HepG2 (cell line): Measurements from ENCODE around the gene ADAMTS16. TPM values are rescaled to one million over a fixed set of nuclear protein-coding genes. Genes with fewer than 3 reads are reported as not detected.
A peak's percentile ranks its signal among the peaks of the same experiment; 100 is the strongest.

Experiments
- CHD2 ChIP-seq: IDR thresholded peaks from 2 replicates; pipeline ENCODE4 v1.6.1; 2011; ENCODE audit warnings: low read depth, low read length, improper control_type of control experiment
- MAZ ChIP-seq, 2 experiments: sonication (generic) in 1 of 2; formaldehyde crosslinking in 1 of 2; IDR thresholded peaks; 2 replicates each; pipeline versions ENCODE4 v1.5.0 to v1.6.1; 2012 to 2020; ENCODE audit warnings: low read depth in 2 of 2, mild to moderate bottlenecking in 2 of 2, borderline replicate concordance in 1 of 2, improper control_type of control experiment in 1 of 2, low read length in 1 of 2, missing genetic modification reagents in 1 of 2, moderate library complexity in 1 of 2
- MTF1 ChIP-seq: sonication (generic); formaldehyde crosslinking; IDR thresholded peaks from 2 replicates; pipeline ENCODE4 v1.5.0; 2020; ENCODE audit warnings: missing genetic modification reagents
- NCOA5 ChIP-seq: sonication (generic); formaldehyde crosslinking; IDR thresholded peaks from 2 replicates; pipeline ENCODE4 v1.4.0; 2020; ENCODE audit warnings: missing genetic modification reagents
- SMYD3 ChIP-seq: sonication (generic); formaldehyde crosslinking; IDR thresholded peaks from 2 replicates; pipeline ENCODE4 v1.8.1; 2023; ENCODE audit warnings: mild to moderate bottlenecking, missing genetic modification reagents
- SP1 ChIP-seq, 2 experiments: fragments of 450-650 bp in 1 of 2; sonication (generic) in 1 of 2; formaldehyde crosslinking in 1 of 2; IDR thresholded peaks; 2 replicates each; pipeline versions ENCODE4 v1.4.0 to v1.6.1; 2016 to 2020; ENCODE audit warnings: missing genetic modification reagents in 1 of 2
- SP5 ChIP-seq: IDR thresholded peaks from 2 replicates; pipeline ENCODE4 v1.6.1; 2016; ENCODE audit warnings: low read depth, borderline replicate concordance
- ZEB1 ChIP-seq: IDR thresholded peaks from 2 replicates; pipeline ENCODE4 v1.6.1; 2012; ENCODE audit warnings: mild to moderate bottlenecking, low read depth, inconsistent platforms; ENCODE audit not compliant: insufficient replicate concordance
- polyA plus RNA-seq, 8 experiments: library from polyadenylated mRNA; depleted of rRNA in 3 of 8; stranded (reverse) in 7 of 8; unstranded in 1 of 8; fragments of >200 nt; fragmentation: Illumina TruSeq in 4 of 8; extraction: Trizol in 4 of 8; gene quantifications; 2 replicates each; pipeline versions ENCODE4 v1.2.1 to v1.2.3, GENCODE V29; 2011 to 2016; ENCODE audit warnings: low read depth in 4 of 8, missing spikeins in 1 of 8, mixed read lengths in 1 of 8; ENCODE audit not compliant: insufficient read depth in 1 of 8
- total RNA-seq, 5 experiments: library from RNA; depleted of rRNA; stranded (reverse); fragments of >200 nt; fragmentation: Illumina TruSeq; extraction: Trizol; gene quantifications; 2 replicates each; pipeline ENCODE4 v1.2.3, GENCODE V29; 2016; ENCODE audit warnings: low read depth in 1 of 5
- TF ChIP-seq, protein P1 (sequence below): sonication (generic); formaldehyde crosslinking; IDR thresholded peaks from 2 replicates; pipeline ENCODE4 v1.4.0; 2020; ENCODE audit warnings: mild to moderate bottlenecking, low read depth, missing genetic modification reagents
- TF ChIP-seq, protein P2 (sequence below): sonication (generic); formaldehyde crosslinking; IDR thresholded peaks from 2 replicates; pipeline ENCODE4 v1.4.0; 2020; ENCODE audit warnings: mild to moderate bottlenecking, missing genetic modification reagents
- TF ChIP-seq, protein P3 (sequence below): IDR thresholded peaks from 2 replicates; pipeline ENCODE4 v1.6.1; 2016; ENCODE audit warnings: control low read depth
- TF ChIP-seq, protein P4 (sequence below): sonication (generic); formaldehyde crosslinking; IDR thresholded peaks from 2 replicates; pipeline ENCODE4; 2020; ENCODE audit warnings: missing genetic modification reagents, mild to moderate bottlenecking, borderline replicate concordance

The ADAMTS16 gene
- total and polyA plus RNA-seq, 2 of the 13 experiments (the other 11 are each of a cell fraction or from before 2014, with no cell fraction given) = 0.02 to 0.03 TPM

DNA sequence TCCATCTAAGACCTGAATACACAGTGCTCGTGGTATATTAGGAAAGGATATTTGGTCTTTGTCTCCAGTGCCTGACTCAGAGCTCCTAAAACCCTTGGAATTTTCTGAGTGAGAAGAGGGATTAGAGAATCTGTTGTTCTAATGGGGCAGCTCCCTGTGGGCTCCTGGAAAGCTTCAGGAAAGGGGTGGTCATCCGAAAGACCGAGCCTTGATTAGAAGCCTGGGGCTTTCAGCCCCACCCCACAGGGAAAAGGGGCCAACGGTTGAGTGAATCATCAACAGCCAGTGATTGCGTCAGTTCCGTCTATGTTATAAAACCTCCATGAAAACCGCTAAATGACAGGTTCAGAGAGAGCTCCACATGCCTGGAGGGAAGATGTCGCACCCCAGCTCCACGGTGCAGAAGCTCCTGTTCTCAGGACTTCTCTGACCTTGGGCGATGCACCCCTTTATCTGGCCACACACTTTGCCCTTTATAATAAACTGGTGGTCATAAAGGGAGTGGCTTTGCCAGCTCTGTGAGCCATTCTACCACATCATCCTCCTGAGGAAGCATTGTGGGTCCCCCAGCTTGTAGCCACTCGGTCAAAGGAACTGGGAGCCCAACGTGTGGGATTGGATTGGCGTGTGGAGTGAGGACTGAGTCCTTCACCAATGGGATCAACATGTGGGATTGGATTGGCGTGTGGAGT, 211.3 kb downstream of the ADAMTS16 start (continued):
- TF ChIP-seq, protein P1, sequence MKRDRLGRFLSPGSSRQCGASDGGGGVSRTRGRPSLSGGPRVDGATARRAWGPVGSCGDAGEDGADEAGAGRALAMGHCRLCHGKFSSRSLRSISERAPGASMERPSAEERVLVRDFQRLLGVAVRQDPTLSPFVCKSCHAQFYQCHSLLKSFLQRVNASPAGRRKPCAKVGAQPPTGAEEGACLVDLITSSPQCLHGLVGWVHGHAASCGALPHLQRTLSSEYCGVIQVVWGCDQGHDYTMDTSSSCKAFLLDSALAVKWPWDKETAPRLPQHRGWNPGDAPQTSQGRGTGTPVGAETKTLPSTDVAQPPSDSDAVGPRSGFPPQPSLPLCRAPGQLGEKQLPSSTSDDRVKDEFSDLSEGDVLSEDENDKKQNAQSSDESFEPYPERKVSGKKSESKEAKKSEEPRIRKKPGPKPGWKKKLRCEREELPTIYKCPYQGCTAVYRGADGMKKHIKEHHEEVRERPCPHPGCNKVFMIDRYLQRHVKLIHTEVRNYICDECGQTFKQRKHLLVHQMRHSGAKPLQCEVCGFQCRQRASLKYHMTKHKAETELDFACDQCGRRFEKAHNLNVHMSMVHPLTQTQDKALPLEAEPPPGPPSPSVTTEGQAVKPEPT (CRISPR knock-in tag) = no peak
- no peak for TF ChIP-seq ZEB1
- TF ChIP-seq, protein P2, sequence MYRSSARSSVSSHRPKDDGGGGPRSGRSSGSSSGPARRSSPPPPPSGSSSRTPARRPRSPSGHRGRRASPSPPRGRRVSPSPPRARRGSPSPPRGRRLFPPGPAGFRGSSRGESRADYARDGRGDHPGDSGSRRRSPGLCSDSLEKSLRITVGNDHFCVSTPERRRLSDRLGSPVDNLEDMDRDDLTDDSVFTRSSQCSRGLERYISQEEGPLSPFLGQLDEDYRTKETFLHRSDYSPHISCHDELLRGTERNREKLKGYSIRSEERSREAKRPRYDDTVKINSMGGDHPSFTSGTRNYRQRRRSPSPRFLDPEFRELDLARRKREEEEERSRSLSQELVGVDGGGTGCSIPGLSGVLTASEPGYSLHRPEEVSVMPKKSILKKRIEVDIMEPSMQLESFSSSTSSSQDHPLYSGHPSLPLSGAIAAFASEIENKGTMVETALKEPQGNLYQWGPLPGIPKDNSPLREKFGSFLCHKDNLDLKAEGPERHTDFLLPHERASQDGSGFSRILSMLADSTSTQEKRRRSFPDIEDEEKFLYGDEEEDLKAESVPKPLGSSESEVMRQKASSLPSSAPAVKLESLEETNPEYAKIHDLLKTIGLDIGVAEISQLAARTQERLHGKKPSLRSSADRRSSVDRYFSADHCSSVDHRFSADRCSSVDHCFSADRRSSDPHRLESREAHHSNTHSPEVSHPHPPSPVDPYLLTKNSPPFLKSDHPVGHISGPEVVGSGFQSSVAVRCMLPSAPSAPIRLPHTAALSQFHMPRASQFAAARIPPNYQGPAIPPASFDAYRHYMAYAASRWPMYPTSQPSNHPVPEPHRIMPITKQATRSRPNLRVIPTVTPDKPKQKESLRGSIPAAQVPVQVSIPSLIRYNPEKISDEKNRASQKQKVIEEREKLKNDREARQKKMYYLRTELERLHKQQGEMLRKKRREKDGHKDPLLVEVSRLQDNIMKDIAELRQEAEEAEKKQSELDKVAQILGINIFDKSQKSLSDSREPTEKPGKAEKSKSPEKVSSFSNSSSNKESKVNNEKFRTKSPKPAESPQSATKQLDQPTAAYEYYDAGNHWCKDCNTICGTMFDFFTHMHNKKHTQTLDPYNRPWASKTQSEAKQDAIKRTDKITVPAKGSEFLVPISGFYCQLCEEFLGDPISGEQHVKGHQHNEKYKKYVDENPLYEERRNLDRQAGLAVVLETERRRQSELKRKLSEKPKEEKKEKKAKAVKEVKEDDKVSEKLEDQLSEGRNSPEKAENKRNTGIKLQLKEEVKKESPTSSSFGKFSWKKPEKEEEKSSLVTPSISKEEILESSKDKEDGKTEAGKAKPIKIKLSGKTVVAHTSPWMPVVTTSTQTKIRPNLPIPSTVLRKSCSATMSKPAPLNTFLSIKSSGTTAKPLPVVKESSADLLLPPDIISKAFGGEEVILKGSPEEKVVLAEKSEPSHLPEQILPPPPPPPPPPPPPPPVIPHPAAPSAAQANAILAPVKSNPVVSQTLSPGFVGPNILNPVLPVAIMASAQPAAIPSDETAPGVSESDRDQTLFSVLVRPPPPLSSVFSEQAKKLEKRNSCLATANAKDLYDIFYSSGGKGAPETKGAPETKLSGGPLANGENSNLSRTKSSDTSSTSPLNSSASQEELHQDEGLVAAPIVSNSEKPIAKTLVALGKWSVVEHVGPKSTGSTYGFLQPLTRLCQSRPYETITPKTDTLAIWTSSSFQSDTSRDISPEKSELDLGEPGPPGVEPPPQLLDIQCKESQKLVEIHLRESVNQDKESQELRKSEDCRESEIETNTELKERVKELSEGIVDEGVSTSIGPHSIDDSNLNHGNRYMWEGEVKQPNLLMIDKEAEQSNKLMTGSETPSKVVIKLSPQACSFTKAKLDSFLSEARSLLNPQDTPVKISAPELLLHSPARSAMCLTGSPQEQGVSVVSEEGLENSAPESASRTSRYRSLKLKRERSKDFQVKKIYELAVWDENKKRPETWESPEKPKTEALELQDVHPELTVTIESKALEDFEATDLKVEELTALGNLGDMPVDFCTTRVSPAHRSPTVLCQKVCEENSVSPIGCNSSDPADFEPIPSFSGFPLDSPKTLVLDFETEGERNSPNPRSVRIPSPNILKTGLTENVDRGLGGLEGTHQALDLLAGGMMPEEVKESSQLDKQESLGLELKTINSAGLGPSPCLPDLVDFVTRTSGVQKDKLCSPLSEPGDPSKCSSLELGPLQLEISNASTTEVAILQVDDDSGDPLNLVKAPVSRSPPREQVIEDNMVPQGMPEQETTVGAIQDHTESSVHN (CRISPR knock-in tag) = peak; percentile 53; the same call in 1 of the 2 replicates
- TF ChIP-seq, protein P3, sequence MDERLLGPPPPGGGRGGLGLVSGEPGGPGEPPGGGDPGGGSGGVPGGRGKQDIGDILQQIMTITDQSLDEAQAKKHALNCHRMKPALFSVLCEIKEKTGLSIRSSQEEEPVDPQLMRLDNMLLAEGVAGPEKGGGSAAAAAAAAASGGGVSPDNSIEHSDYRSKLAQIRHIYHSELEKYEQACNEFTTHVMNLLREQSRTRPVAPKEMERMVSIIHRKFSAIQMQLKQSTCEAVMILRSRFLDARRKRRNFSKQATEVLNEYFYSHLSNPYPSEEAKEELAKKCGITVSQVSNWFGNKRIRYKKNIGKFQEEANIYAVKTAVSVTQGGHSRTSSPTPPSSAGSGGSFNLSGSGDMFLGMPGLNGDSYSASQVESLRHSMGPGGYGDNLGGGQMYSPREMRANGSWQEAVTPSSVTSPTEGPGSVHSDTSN (CRISPR knock-in tag) = no peak
- TF ChIP-seq SP5 (CRISPR knock-in tag) = no peak
- no peak for TF ChIP-seq CHD2
- no peak for TF ChIP-seq NCOA5 (CRISPR knock-in tag)
- no peak for TF ChIP-seq MAZ (IDR thresholded peaks at IDR 0.05; ENCODE audit: borderline replicate concordance, low read depth, low read length)
- TF ChIP-seq MAZ (CRISPR knock-in tag; IDR thresholded peaks at IDR 0.05; ENCODE audit: low read depth) = no peak
- TF ChIP-seq MTF1 (CRISPR knock-in tag) = no peak
- no peak for TF ChIP-seq SMYD3 (CRISPR knock-in tag)
- TF ChIP-seq, protein P4, sequence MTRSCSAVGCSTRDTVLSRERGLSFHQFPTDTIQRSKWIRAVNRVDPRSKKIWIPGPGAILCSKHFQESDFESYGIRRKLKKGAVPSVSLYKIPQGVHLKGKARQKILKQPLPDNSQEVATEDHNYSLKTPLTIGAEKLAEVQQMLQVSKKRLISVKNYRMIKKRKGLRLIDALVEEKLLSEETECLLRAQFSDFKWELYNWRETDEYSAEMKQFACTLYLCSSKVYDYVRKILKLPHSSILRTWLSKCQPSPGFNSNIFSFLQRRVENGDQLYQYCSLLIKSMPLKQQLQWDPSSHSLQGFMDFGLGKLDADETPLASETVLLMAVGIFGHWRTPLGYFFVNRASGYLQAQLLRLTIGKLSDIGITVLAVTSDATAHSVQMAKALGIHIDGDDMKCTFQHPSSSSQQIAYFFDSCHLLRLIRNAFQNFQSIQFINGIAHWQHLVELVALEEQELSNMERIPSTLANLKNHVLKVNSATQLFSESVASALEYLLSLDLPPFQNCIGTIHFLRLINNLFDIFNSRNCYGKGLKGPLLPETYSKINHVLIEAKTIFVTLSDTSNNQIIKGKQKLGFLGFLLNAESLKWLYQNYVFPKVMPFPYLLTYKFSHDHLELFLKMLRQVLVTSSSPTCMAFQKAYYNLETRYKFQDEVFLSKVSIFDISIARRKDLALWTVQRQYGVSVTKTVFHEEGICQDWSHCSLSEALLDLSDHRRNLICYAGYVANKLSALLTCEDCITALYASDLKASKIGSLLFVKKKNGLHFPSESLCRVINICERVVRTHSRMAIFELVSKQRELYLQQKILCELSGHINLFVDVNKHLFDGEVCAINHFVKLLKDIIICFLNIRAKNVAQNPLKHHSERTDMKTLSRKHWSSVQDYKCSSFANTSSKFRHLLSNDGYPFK (CRISPR knock-in tag) = 0 out of 2 replicates have a peak, but pooled peaks have one; percentile 23
- no peak for TF ChIP-seq SP1 (IDR thresholded peaks at IDR 0.05)
- no peak for TF ChIP-seq SP1 (CRISPR knock-in tag; IDR thresholded peaks at IDR 0.05)
